H9 (cell line): ENCODE data around the gene EFCAB6. TPM values are rescaled to one million over a fixed set of nuclear protein-coding genes. Genes with fewer than 3 reads are reported as not detected.

Experiments
- DNase-seq: peaks from one replicate; pipeline ENCODE4 v3.0.0-alpha.2; 2017
- H2AFZ ChIP-seq: one replicate; pipeline ENCODE4 v1.6.1; 2013; ENCODE audit warnings: mild to moderate bottlenecking, low read length, control low read depth, moderate library complexity
- H2AK5ac ChIP-seq: 2 replicates; pipeline ENCODE4 v1.6.1; 2013; ENCODE audit warnings: low read length, control low read depth, mixed read lengths; ENCODE audit not compliant: insufficient read length
- H2BK120ac ChIP-seq: one replicate; pipeline ENCODE4 v1.6.1; 2013; ENCODE audit warnings: low read depth, mild to moderate bottlenecking, low read length, control low read depth, inconsistent platforms; ENCODE audit not compliant: poor library complexity, severe bottlenecking
- H2BK12ac ChIP-seq: 2 replicates; pipeline ENCODE4 v1.6.1; 2013; ENCODE audit warnings: low read length, control low read depth, mixed read lengths, low read depth; ENCODE audit not compliant: insufficient read length
- H2BK15ac ChIP-seq: 2 replicates; pipeline ENCODE4 v1.6.1; 2013; ENCODE audit warnings: low read depth, low read length, control low read depth
- H2BK20ac ChIP-seq: one replicate; pipeline ENCODE4 v1.6.1; 2013; ENCODE audit warnings: low read depth, mild to moderate bottlenecking, low read length, control low read depth, inconsistent platforms; ENCODE audit not compliant: poor library complexity, severe bottlenecking
- H2BK5ac ChIP-seq: 2 replicates; pipeline ENCODE4 v1.6.1; 2013; ENCODE audit warnings: low read length, control low read depth, mixed read lengths; ENCODE audit not compliant: insufficient read length
- H3K14ac ChIP-seq: 2 replicates; pipeline ENCODE4 v1.6.1; 2013; ENCODE audit warnings: low read length, control low read depth; ENCODE audit not compliant: insufficient read depth
- H3K18ac ChIP-seq: 2 replicates; pipeline ENCODE4 v1.6.1; 2013; ENCODE audit warnings: low read depth, mild to moderate bottlenecking, mixed read lengths, low read length, control low read depth; ENCODE audit not compliant: insufficient read length
- H3K23ac ChIP-seq: 2 replicates; pipeline ENCODE4 v1.6.1; 2013; ENCODE audit warnings: low read length, control low read depth, mixed read lengths, low read depth; ENCODE audit not compliant: insufficient read length
- H3K23me2 ChIP-seq: 2 replicates; pipeline ENCODE4 v1.6.1; 2013; ENCODE audit warnings: low read depth, mild to moderate bottlenecking, mixed read lengths, low read length, control low read depth; ENCODE audit not compliant: insufficient read length, poor library complexity, severe bottlenecking
- H3K27ac ChIP-seq: 2 replicates; pipeline ENCODE4 v1.5.1; 2013; ENCODE audit warnings: low read length, control low read depth, mixed read lengths, low read depth; ENCODE audit not compliant: insufficient read length
- H3K27me3 ChIP-seq: 2 replicates; pipeline ENCODE4 v1.6.1; 2013; ENCODE audit warnings: low read length, control low read depth, inconsistent platforms; ENCODE audit not compliant: insufficient read depth
- H3K4ac ChIP-seq: 2 replicates; pipeline ENCODE4 v1.6.1; 2013; ENCODE audit warnings: low read depth, mild to moderate bottlenecking, control low read depth, inconsistent platforms, low read length, moderate library complexity
- H3K4me1 ChIP-seq: 2 replicates; pipeline ENCODE4 v1.6.1; 2013; ENCODE audit warnings: low read length, control low read depth, inconsistent platforms; ENCODE audit not compliant: insufficient read depth
- H3K4me2 ChIP-seq: 2 replicates; pipeline ENCODE4 v1.6.1; 2013; ENCODE audit warnings: low read length, control low read depth, mixed read lengths; ENCODE audit not compliant: insufficient read length, insufficient read depth
- H3K56ac ChIP-seq: 2 replicates; pipeline ENCODE4 v1.6.1; 2013; ENCODE audit warnings: low read depth, mild to moderate bottlenecking, mixed read lengths, low read length, control low read depth; ENCODE audit not compliant: insufficient read length
- H3K79me1 ChIP-seq: 2 replicates; pipeline ENCODE4 v1.6.1; 2013; ENCODE audit warnings: low read depth, mild to moderate bottlenecking, moderate library complexity, low read length, control low read depth, inconsistent platforms; ENCODE audit not compliant: insufficient read depth, poor library complexity, severe bottlenecking
- H3K79me2 ChIP-seq: 2 replicates; pipeline ENCODE4 v1.6.1; 2013; ENCODE audit warnings: low read length, control low read depth, inconsistent platforms; ENCODE audit not compliant: insufficient read depth
- H3K9ac ChIP-seq: 2 replicates; pipeline ENCODE4 v1.6.1; 2013; ENCODE audit warnings: low read length, control low read depth, mixed read lengths; ENCODE audit not compliant: insufficient read length; ENCODE audit errors: extremely low read depth
- H3K9me3 ChIP-seq: one replicate; pipeline ENCODE4 v1.6.1; 2013; ENCODE audit warnings: low read depth, low read length, inconsistent platforms; ENCODE audit not compliant: control insufficient read depth
- H3T11ph ChIP-seq: one replicate; pipeline ENCODE4 v1.6.1; 2013; ENCODE audit warnings: mild to moderate bottlenecking, low read length, control low read depth, inconsistent platforms
- H4K20me1 ChIP-seq: one replicate; pipeline ENCODE4 v1.6.1; 2013; ENCODE audit not compliant: control insufficient read depth, insufficient read length, insufficient read depth
- H4K5ac ChIP-seq: 2 replicates; pipeline ENCODE4 v1.6.1; 2013; ENCODE audit warnings: low read depth, mild to moderate bottlenecking, mixed read lengths, low read length, control low read depth; ENCODE audit not compliant: insufficient read length
- H4K8ac ChIP-seq: replicated peaks from 2 replicates; pipeline ENCODE4 v1.6.1; 2013; ENCODE audit warnings: low read length, control low read depth, mixed read lengths, low read depth; ENCODE audit not compliant: insufficient read length
- H4K91ac ChIP-seq: 2 replicates; pipeline ENCODE4 v1.6.1; 2013; ENCODE audit warnings: low read depth, mild to moderate bottlenecking, moderate library complexity, mixed read lengths, low read length, control low read depth; ENCODE audit not compliant: insufficient read length
- H3K27ac Mint-ChIP-seq, 3 experiments: 2 replicates in 2 of 3; 3 replicates in 1 of 3; pipeline ENCODE4 v1.8.0; 2020 to 2021; ENCODE audit warnings: mixed read lengths in 3 of 3, mild to moderate bottlenecking in 1 of 3, moderate library complexity in 1 of 3
- H3K27me3 Mint-ChIP-seq: 2 replicates; pipeline ENCODE4 v1.8.0; 2021; ENCODE audit warnings: low read depth, mild to moderate bottlenecking, moderate library complexity, mixed read lengths
- H3K36me3 Mint-ChIP-seq, 3 experiments: 2 replicates in 2 of 3; 3 replicates in 1 of 3; pipeline ENCODE4 v1.8.0; 2020 to 2021; ENCODE audit warnings: low read depth in 3 of 3, mixed read lengths in 3 of 3; ENCODE audit not compliant: insufficient read depth in 1 of 3
- H3K4me1 Mint-ChIP-seq, 2 experiments: 2 replicates each; pipeline ENCODE4 v1.8.0; 2020; ENCODE audit warnings: mixed read lengths in 2 of 2
- H3K4me3 Mint-ChIP-seq, 2 experiments: 2 replicates in 1 of 2; 3 replicates in 1 of 2; pipeline ENCODE4 v1.8.0; 2020 to 2021; ENCODE audit warnings: mild to moderate bottlenecking in 2 of 2, mixed read lengths in 2 of 2, moderate library complexity in 1 of 2
- H3K9me3 Mint-ChIP-seq, 2 experiments: 2 replicates in 1 of 2; 3 replicates in 1 of 2; pipeline ENCODE4 v1.8.0; 2020; ENCODE audit warnings: mild to moderate bottlenecking in 2 of 2, mixed read lengths in 2 of 2, moderate library complexity in 1 of 2
- WGBS: extraction: QIAGEN DNeasy Blood & Tissue Kit; methylation state at CpG from one replicate; pipeline ENCODE4 v1.1.7; 2013; ENCODE audit warnings: missing lambda C conversion rate, low lambda C conversion rate, mixed read lengths; ENCODE audit not compliant: insufficient read length; ENCODE audit errors: extremely low coverage; 5-methylcytosine and 5-hydroxymethylcytosine counted together
- total RNA-seq: library from RNA; stranded (reverse); gene quantifications from 2 replicates; pipeline ENCODE4 v1.2.1, GENCODE V29; 2021
- TF ChIP-seq, protein P1 (sequence below): fragments of 200-600 bp; sonication (generic); conservative IDR thresholded peaks from 3 replicates; pipeline ENCODE4 v1.8.0; 2021; ENCODE audit warnings: antibody characterized with exemption, mild to moderate bottlenecking

Gene EFCAB6
- total RNA-seq, 1 experiment from 2014 or later: 0.31 TPM

GRCh38 chr22:43526946-43527345 lies 285.2 kb downstream of the EFCAB6 start:
- Mint-ChIP-seq H3K4me3 (no peak overlapping the region), H3K36me3 (no peaks in the 10 kb centered on the region), H3K4me1 (peaks cover 0 to 9% of the 10 kb centered on the region in 2 experiments; a peak in 2 of 4 replicates), H3K27me3 (peaks cover 2% of the 10 kb centered on the region; the same call in 1 of the 2 replicates), H3K9me3 (no peaks in the 10 kb centered on the region), H3K27ac (peak overlapping the region in 1 of 3 experiments; percentile 11; a peak in 2 of 7 replicates)
- H3K56ac ChIP-seq: no peak overlapping the region
- no peak overlapping the region for H2BK12ac ChIP-seq
- H2BK15ac ChIP-seq: no peak overlapping the region
- no peaks in the 10 kb centered on the region for H3K4me1 ChIP-seq
- H3K18ac ChIP-seq: no peak overlapping the region
- no peak overlapping the region for H3K27ac ChIP-seq
- no peak overlapping the region for H3T11ph ChIP-seq
- H3K4me2 ChIP-seq: no peak overlapping the region
- no peaks in the 10 kb centered on the region for H4K20me1 ChIP-seq
- no peak overlapping the region for H2BK20ac ChIP-seq
- no peak overlapping the region for H3K9ac ChIP-seq
- no peaks in the 10 kb centered on the region for H3K79me1 ChIP-seq
- TF ChIP-seq, protein P1, sequence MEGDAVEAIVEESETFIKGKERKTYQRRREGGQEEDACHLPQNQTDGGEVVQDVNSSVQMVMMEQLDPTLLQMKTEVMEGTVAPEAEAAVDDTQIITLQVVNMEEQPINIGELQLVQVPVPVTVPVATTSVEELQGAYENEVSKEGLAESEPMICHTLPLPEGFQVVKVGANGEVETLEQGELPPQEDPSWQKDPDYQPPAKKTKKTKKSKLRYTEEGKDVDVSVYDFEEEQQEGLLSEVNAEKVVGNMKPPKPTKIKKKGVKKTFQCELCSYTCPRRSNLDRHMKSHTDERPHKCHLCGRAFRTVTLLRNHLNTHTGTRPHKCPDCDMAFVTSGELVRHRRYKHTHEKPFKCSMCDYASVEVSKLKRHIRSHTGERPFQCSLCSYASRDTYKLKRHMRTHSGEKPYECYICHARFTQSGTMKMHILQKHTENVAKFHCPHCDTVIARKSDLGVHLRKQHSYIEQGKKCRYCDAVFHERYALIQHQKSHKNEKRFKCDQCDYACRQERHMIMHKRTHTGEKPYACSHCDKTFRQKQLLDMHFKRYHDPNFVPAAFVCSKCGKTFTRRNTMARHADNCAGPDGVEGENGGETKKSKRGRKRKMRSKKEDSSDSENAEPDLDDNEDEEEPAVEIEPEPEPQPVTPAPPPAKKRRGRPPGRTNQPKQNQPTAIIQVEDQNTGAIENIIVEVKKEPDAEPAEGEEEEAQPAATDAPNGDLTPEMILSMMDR: no peak
- no peaks in the 10 kb centered on the region for H3K9me3 ChIP-seq
- no peak overlapping the region for H2BK5ac ChIP-seq
- WGBS: no CpG with 5 or more reads among the region's 5 CpGs
- no peak overlapping the region for H2BK120ac ChIP-seq
- no peak overlapping the region for H3K4ac ChIP-seq
- no peak for DNase-seq
- H4K91ac ChIP-seq: no peak overlapping the region
- H3K23me2 ChIP-seq: no peaks in the 10 kb centered on the region
- H3K14ac ChIP-seq: no peak overlapping the region; the same call in 1 of the 2 replicates
- H3K79me2 ChIP-seq: no peaks in the 10 kb centered on the region
- H2AK5ac ChIP-seq: no peak overlapping the region
- H4K5ac ChIP-seq: no peak overlapping the region
- no peak overlapping the region for H3K23ac ChIP-seq
- H3K27me3 ChIP-seq: no peaks in the 10 kb centered on the region
- H4K8ac ChIP-seq: no peak overlapping the region
- H2AFZ ChIP-seq: no peak overlapping the region
